ENCODE results near the gene NLRP3.

DNA sequence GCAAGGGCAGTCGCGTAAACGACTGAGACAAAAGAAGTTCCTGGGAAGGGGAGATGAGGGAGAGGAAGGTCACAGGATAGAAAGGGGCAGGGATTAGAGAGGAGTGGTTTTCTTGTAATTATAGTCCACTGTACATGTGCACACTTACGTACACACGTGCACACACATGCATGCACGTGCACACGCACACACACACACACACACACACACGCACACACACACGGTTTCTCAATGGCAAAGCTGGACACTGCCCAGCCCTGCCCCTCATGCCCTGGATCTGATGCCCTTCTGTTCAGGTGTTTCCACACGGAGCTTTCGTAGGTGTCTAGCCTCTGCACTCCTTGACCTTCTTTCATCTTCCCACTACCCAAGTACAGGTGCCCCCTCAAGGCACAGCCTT, 38.0 kb downstream of the NLRP3 start:
- TF ChIP-seq, protein P1, sequence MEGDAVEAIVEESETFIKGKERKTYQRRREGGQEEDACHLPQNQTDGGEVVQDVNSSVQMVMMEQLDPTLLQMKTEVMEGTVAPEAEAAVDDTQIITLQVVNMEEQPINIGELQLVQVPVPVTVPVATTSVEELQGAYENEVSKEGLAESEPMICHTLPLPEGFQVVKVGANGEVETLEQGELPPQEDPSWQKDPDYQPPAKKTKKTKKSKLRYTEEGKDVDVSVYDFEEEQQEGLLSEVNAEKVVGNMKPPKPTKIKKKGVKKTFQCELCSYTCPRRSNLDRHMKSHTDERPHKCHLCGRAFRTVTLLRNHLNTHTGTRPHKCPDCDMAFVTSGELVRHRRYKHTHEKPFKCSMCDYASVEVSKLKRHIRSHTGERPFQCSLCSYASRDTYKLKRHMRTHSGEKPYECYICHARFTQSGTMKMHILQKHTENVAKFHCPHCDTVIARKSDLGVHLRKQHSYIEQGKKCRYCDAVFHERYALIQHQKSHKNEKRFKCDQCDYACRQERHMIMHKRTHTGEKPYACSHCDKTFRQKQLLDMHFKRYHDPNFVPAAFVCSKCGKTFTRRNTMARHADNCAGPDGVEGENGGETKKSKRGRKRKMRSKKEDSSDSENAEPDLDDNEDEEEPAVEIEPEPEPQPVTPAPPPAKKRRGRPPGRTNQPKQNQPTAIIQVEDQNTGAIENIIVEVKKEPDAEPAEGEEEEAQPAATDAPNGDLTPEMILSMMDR (IDR thresholded peaks at IDR 0.05): no peak
- no peak for TF ChIP-seq POLR2AphosphoS5 (IDR thresholded peaks at IDR 0.05; ENCODE audit: low read depth, low read length)
- TF ChIP-seq RAD21 (IDR thresholded peaks at IDR 0.05; ENCODE audit: low read length): no peak
- TF ChIP-seq NRF1 (IDR thresholded peaks at IDR 0.05; ENCODE audit: low read depth, low read length): no peak
- TF ChIP-seq TCF12 (IDR thresholded peaks at IDR 0.05): no peak
- TF ChIP-seq ELF1 (IDR thresholded peaks at IDR 0.05): no peak
- TF ChIP-seq, protein P2, sequence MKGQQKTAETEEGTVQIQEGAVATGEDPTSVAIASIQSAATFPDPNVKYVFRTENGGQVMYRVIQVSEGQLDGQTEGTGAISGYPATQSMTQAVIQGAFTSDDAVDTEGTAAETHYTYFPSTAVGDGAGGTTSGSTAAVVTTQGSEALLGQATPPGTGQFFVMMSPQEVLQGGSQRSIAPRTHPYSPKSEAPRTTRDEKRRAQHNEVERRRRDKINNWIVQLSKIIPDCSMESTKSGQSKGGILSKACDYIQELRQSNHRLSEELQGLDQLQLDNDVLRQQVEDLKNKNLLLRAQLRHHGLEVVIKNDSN (IDR thresholded peaks at IDR 0.05; ENCODE audit: borderline replicate concordance, low read depth): no peak
- TF ChIP-seq, protein P3, sequence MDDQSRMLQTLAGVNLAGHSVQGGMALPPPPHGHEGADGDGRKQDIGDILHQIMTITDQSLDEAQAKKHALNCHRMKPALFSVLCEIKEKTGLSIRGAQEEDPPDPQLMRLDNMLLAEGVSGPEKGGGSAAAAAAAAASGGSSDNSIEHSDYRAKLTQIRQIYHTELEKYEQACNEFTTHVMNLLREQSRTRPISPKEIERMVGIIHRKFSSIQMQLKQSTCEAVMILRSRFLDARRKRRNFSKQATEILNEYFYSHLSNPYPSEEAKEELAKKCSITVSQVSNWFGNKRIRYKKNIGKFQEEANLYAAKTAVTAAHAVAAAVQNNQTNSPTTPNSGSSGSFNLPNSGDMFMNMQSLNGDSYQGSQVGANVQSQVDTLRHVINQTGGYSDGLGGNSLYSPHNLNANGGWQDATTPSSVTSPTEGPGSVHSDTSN (IDR thresholded peaks at IDR 0.05): no peak
- TF ChIP-seq TEAD4 (IDR thresholded peaks at IDR 0.05; ENCODE audit: borderline replicate concordance, insufficient read depth): no peak
- no peak for TF ChIP-seq JUND (IDR thresholded peaks at IDR 0.05)
- no peak for TF ChIP-seq RCOR1 (IDR thresholded peaks at IDR 0.05; ENCODE audit: low read length)
- TF ChIP-seq FOXJ3 (CRISPR knock-in tag; IDR thresholded peaks at IDR 0.05): no peak

All from SK-N-SH (cell line).